ENCODE results near the gene FCRL3.
A peak's percentile ranks its signal among the peaks of the same experiment; 100 is the strongest.

FCRL3 gene

DNA sequence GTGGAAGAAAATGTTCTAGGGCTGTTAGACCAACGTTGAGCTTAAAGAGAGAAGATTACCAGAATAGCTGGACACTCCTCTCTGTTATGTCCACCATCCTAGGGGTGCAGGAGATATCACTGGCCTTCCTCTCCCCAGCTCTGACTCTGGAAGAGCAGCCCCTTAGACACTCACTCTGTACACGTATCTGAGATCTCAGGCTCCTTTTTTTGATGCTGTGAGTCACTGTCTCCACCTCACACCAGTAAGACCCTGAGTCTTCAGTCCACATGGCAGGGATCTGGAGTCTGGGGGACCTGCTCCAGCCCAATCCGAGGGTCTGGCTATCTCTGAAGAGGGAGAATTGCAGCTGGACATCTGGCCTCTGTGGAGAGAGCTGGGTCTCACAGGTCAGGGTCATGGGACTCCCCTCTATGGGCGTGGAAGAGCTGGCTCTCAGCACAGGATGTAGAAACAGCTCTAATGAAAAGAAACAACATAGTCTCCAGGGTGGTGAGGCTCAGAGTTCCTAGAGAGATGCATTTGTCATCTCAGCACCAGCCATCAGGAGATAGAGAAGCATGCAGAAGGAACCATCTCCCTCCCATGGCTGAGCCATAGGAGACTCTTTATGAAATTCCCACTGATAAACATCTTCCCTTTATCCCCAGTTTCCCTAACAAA, 3.5 kb downstream of the FCRL3 start:
- H3K36me3 ChIP-seq = no peaks in the 10 kb centered on the region
- no peak overlapping the region for H3K27ac ChIP-seq
- H3K9me3 ChIP-seq (ENCODE audit: severe bottlenecking) = no peaks in the 10 kb centered on the region
- no peaks in the 10 kb centered on the region for H3K27me3 ChIP-seq (ENCODE audit: insufficient read depth, low read depth, severe bottlenecking)
- H3K4me3 ChIP-seq (ENCODE audit: low read depth, low read length) = no peak overlapping the region
- DNase-seq = no peak
- TF ChIP-seq, protein P1, sequence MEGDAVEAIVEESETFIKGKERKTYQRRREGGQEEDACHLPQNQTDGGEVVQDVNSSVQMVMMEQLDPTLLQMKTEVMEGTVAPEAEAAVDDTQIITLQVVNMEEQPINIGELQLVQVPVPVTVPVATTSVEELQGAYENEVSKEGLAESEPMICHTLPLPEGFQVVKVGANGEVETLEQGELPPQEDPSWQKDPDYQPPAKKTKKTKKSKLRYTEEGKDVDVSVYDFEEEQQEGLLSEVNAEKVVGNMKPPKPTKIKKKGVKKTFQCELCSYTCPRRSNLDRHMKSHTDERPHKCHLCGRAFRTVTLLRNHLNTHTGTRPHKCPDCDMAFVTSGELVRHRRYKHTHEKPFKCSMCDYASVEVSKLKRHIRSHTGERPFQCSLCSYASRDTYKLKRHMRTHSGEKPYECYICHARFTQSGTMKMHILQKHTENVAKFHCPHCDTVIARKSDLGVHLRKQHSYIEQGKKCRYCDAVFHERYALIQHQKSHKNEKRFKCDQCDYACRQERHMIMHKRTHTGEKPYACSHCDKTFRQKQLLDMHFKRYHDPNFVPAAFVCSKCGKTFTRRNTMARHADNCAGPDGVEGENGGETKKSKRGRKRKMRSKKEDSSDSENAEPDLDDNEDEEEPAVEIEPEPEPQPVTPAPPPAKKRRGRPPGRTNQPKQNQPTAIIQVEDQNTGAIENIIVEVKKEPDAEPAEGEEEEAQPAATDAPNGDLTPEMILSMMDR (IDR thresholded peaks at IDR 0.05; ENCODE audit: low read depth, low read length) = no peak

DNA sequence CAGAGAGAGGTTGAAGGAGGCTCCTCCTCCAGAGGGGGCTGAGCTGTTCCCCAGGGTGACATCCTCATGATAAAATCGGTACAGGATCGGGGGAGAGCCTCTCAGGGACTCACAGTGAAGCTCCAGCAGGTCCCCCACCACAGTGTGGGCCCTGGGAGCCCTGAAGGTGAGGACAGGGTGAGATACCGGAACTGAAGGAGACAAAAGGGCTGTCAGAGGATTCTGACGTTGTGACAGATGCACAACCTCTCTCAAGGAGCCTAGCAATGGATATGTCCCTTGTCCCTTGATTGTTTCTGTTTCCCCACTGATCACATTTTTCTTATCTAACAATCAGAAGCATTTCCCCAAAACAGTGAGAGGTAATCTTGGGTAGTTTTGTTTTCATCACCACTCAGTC, 5.2 kb downstream of the FCRL3 start:
- Histone ChIP-seq H3K27me3 (ENCODE audit: insufficient read depth, low read depth, severe bottlenecking) (no peaks in the 10 kb centered on the region), H3K36me3 (no peaks in the 10 kb centered on the region), H3K27ac (no peak overlapping the region), H3K9me3 (ENCODE audit: severe bottlenecking) (no peaks in the 10 kb centered on the region), H3K4me3 (ENCODE audit: low read depth, low read length) (no peak overlapping the region)
- TF ChIP-seq, protein P1 (IDR thresholded peaks at IDR 0.05; ENCODE audit: low read depth, low read length) = no peak
- no peak for DNase-seq

- H3K27me3 ChIP-seq (ENCODE audit: insufficient read depth, low read depth, severe bottlenecking) = no peaks in the 10 kb centered on the region
- no peak overlapping the region for H3K4me3 ChIP-seq (ENCODE audit: low read depth, low read length)
- no peaks in the 10 kb centered on the region for H3K36me3 ChIP-seq
- peak; percentile 75 for DNase-seq
- H3K9me3 ChIP-seq (ENCODE audit: severe bottlenecking) = no peaks in the 10 kb centered on the region
- TF ChIP-seq, protein P1 (IDR thresholded peaks at IDR 0.05; ENCODE audit: low read depth, low read length) = peak; percentile 86
- H3K27ac ChIP-seq = peak overlapping the region; percentile 30
Observed at GRCh38 chr1:157691285-157691920, 9.2 kb downstream of the FCRL3 start.

GRCh38 chr1:157682710-157683437, 17.7 kb downstream of the FCRL3 start:
- H3K27me3 ChIP-seq (ENCODE audit: insufficient read depth, low read depth, severe bottlenecking) = no peaks in the 10 kb centered on the region
- no peaks in the 10 kb centered on the region; the same call in 1 of the 2 replicates for H3K36me3 ChIP-seq
- H3K9me3 ChIP-seq (ENCODE audit: severe bottlenecking) = no peaks in the 10 kb centered on the region
- no peak for DNase-seq
- TF ChIP-seq, protein P1 (IDR thresholded peaks at IDR 0.05; ENCODE audit: low read depth, low read length) = no peak
- H3K4me3 ChIP-seq (ENCODE audit: low read depth, low read length) = no peak overlapping the region
- no peak overlapping the region for H3K27ac ChIP-seq

DNA sequence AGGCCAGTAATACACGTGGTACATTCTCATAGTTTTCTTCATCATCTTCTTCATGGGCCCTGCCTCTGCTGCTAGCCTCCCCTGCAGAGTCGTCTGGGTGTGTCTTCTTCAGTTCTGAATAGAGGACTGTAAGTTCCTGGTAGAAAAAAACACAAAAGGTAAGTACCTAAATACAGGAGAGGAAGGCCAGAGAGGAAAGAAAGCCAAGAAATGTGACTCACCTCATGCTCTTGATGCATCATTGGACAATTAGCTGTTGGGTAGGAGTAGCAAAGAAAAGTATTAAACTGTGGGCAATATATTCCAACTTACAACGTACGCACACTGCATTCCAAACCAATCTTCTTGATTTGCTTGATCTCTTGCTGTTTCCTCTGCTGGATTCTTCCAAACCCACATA, 21.8 kb downstream of the FCRL3 start:
- no peak overlapping the region for H3K4me3 ChIP-seq (ENCODE audit: low read depth, low read length)
- no peak for DNase-seq
- TF ChIP-seq, protein P1 (IDR thresholded peaks at IDR 0.05; ENCODE audit: low read depth, low read length) = no peak
- H3K27me3 ChIP-seq (ENCODE audit: insufficient read depth, low read depth, severe bottlenecking) = no peaks in the 10 kb centered on the region
- no peak overlapping the region for H3K27ac ChIP-seq
- H3K36me3 ChIP-seq = no peaks in the 10 kb centered on the region; the same call in 1 of the 2 replicates
- H3K9me3 ChIP-seq (ENCODE audit: severe bottlenecking) = peaks cover 14% of the 10 kb centered on the region

Measured in WERI-Rb-1 (cell line).